Osteocyte (in vitro differentiated cells): ENCODE measurements around the gene STRIP1. TPM values are rescaled to one million over a fixed set of nuclear protein-coding genes. Genes with fewer than 3 reads are reported as not detected.

Source experiments
- DNase-seq: peaks from one replicate; pipeline ENCODE4 v3.0.0; 2021; ENCODE audit warnings: mixed read lengths; ENCODE audit not compliant: unreplicated experiment; ENCODE audit errors: extremely low spot score
- H3K27ac Mint-ChIP-seq: one replicate; pipeline ENCODE4 v1.8.0; 2021; ENCODE audit warnings: mild to moderate bottlenecking, mixed read lengths; ENCODE audit not compliant: unreplicated experiment
- H3K27me3 Mint-ChIP-seq: one replicate; pipeline ENCODE4 v1.8.0; 2021; ENCODE audit warnings: mixed read lengths; ENCODE audit not compliant: unreplicated experiment
- H3K36me3 Mint-ChIP-seq: one replicate; pipeline ENCODE4 v1.8.0; 2021; ENCODE audit warnings: mixed read lengths; ENCODE audit not compliant: unreplicated experiment
- H3K4me1 Mint-ChIP-seq: one replicate; pipeline ENCODE4 v1.8.0; 2021; ENCODE audit warnings: mixed read lengths; ENCODE audit not compliant: unreplicated experiment
- H3K4me3 Mint-ChIP-seq: one replicate; pipeline ENCODE4 v1.8.0; 2021; ENCODE audit warnings: mild to moderate bottlenecking, moderate library complexity, mixed read lengths; ENCODE audit not compliant: unreplicated experiment
- H3K9me3 Mint-ChIP-seq: one replicate; pipeline ENCODE4 v1.8.0; 2021; ENCODE audit warnings: mixed read lengths; ENCODE audit not compliant: unreplicated experiment
- total RNA-seq: library from RNA; stranded (reverse); gene quantifications from 2 replicates; pipeline ENCODE4 v1.2.1, GENCODE V29; 2021
- TF ChIP-seq, protein P1 (sequence below): fragments of 200-600 bp; sonication (generic); IDR thresholded peaks from 2 replicates; pipeline ENCODE4 v1.5.0; 2021; ENCODE audit warnings: antibody characterized with exemption, mild to moderate bottlenecking, moderate library complexity

The STRIP1 gene
- total RNA-seq, 1 donor from 2014 or later, result 55.7 TPM

DNA sequence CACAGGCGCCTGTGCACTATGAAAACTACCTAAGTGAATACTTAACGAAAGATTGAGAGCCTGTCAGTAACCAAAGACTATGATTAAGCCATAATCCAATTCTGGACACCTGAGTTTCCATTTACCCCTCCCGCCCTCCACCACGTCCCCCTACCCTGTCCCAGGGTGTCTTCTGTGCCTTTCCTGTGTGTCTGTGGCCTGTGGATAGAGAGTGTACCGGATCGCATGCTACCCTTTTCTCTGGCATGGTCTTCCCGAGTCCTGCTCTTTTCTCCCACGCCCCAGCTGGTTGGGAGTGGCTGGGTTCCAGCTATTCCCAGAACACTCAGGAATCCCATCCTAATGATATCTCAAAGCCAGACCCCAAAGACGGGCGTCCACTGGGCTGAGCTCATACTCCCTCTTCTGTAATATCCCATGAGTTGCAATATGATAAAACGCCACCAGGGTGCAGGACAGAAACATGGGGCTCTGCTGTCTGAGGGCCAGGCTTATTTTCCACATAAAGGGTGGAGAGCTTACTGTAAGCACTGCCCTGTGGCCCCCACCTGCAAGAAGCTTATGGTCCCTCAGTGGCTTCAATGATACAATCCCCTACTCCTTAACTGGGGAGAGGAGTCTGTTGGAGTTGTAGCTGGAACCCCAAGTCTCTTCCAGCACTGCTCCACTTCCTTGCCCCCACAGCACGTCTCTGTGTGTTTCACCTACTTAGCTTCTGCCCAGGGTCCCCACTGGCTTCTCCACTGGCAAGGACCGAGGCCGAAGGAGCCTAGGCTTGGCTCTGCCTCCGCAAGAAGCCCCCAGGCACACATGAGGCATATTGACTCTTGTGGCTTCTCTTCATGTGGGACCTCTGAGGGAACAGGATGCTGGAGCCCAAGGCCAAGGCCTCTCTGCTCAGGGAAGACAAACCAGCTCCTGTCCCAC lies 53.7 kb downstream of the STRIP1 start:
- Mint-ChIP-seq H3K36me3 (no peaks in the 10 kb centered on the region), H3K9me3 (no peaks in the 10 kb centered on the region), H3K27me3 (peaks cover 54% of the 10 kb centered on the region), H3K4me3 (no peak overlapping the region), H3K4me1 (peaks cover 34% of the 10 kb centered on the region), H3K27ac (no peak overlapping the region)
- TF ChIP-seq, protein P1, sequence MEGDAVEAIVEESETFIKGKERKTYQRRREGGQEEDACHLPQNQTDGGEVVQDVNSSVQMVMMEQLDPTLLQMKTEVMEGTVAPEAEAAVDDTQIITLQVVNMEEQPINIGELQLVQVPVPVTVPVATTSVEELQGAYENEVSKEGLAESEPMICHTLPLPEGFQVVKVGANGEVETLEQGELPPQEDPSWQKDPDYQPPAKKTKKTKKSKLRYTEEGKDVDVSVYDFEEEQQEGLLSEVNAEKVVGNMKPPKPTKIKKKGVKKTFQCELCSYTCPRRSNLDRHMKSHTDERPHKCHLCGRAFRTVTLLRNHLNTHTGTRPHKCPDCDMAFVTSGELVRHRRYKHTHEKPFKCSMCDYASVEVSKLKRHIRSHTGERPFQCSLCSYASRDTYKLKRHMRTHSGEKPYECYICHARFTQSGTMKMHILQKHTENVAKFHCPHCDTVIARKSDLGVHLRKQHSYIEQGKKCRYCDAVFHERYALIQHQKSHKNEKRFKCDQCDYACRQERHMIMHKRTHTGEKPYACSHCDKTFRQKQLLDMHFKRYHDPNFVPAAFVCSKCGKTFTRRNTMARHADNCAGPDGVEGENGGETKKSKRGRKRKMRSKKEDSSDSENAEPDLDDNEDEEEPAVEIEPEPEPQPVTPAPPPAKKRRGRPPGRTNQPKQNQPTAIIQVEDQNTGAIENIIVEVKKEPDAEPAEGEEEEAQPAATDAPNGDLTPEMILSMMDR, result peak; percentile 67
- DNase-seq, result no peak

DNA sequence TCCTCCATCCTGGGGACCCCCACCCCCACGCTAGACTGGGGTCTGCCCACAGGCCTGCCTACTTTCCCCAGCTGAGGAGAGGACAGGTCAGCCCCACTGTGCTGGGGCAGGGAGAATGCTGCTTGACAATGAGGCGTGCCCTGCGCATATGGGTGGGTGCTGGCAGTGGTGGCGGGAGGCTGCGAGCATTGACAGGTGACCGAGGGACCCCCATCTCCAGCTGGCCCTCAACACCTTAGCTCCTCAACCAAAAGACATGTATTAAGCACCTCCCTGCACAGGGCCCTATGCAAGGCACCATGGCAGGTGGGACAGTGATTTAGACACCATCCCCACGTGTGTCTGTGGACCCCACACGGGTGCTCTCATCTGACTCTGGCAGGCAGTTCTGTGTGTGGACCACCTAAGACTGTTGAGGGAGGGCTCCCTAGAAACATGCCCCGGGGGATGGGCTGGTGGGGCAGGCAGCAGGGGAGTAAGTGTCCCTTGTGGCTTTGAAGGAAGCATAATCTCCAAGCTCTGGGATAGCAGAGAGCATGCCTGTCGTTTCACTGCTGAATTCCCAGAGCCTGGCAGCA lies 54.4 kb downstream of the STRIP1 start:
- Mint-ChIP-seq H3K36me3 (no peaks in the 10 kb centered on the region), H3K4me3 (no peak overlapping the region), H3K27me3 (peaks cover 50% of the 10 kb centered on the region), H3K27ac (no peak overlapping the region), H3K4me1 (peaks cover 29% of the 10 kb centered on the region), H3K9me3 (no peaks in the 10 kb centered on the region)
- no peak for DNase-seq
- TF ChIP-seq, protein P1, result no peak

DNA sequence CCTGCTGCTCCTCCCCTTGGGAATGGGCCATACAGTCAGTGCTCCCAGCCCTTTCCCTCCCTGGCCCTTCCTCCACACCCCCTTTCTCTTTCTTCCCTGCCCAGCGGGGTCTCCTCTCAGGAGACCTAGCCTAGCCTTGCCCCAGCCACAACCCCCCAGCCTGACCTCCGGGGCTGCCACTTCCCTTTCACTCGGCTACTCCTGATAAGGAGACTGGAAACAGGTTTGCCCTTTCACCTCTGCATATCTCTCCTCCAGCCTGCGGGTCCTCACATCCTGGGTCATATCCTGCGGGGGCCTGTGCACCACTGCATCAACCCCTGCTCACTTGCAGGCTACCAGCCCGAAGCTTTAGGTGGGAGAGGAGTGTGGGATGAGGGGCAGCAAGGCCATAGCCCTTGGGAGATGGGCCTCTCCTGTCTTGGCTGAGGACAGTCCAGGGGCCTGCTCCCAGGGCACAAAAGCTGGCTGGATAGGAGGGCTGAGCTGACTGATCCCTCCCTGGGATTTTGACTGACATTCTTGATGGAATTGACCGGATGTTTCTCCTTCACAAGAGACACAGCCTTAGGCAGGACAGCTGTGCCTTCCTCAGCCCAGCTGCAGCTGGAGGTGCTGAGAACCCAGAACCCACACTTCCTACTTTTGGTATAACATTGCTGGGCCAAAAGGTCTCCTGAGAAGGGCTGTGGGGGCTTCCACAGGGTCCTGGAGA lies 55.3 kb downstream of the STRIP1 start:
- Mint-ChIP-seq H3K27me3 (peaks cover 49% of the 10 kb centered on the region), H3K4me3 (no peak overlapping the region), H3K36me3 (no peaks in the 10 kb centered on the region), H3K27ac (peak overlapping the region; percentile 48), H3K4me1 (peaks cover 27% of the 10 kb centered on the region), H3K9me3 (no peaks in the 10 kb centered on the region)
- DNase-seq, result no peak
- TF ChIP-seq, protein P1, result no peak

DNA sequence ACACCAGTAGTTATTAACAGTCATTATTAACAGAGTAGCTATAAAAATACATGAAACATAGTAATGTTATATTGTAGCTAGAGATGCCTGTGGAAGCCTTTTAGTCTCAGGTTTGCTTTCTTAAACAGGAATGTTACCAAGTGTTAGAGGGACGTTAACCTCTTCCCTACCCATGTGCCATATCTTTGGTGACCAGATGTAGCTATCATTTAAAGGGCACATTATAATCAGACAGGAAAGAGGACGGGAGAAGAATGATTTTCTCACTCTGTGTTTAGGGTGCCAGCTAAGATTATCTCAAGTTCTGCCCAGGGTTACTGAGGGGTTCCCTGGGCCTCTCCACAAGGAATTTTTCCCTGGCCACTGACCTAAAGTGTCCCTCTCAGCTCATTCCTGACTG lies 57.0 kb downstream of the STRIP1 start:
- H3K27ac Mint-ChIP-seq, result no peak overlapping the region
- no peak for DNase-seq
- peaks cover 25% of the 10 kb centered on the region for H3K4me1 Mint-ChIP-seq
- H3K27me3 Mint-ChIP-seq, result peaks cover 36% of the 10 kb centered on the region
- H3K9me3 Mint-ChIP-seq, result no peaks in the 10 kb centered on the region
- no peaks in the 10 kb centered on the region for H3K36me3 Mint-ChIP-seq
- TF ChIP-seq, protein P1, result no peak
- no peak overlapping the region for H3K4me3 Mint-ChIP-seq

DNA sequence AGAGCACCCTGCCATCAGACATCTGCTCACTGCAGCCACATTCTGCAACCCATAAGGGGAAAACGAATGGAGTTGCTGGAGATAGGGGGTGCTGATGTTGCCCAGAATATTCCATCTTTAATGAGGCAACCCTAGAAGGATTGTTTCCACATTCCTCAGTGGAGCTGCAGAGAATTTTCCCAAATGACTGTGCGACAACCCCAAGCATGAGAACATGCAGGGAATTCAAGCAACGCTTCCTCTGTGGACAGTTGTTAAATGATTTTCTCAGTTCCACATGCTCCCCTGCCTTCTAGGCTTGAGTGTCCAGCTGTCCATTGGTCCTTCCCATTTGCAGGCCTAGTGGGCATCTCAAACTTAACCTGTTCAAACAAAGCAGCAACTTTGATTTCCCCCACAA lies 57.4 kb downstream of the STRIP1 start:
- H3K9me3 Mint-ChIP-seq, result no peaks in the 10 kb centered on the region
- TF ChIP-seq, protein P1, result no peak
- no peak for DNase-seq
- no peak overlapping the region for H3K4me3 Mint-ChIP-seq
- peaks cover 24% of the 10 kb centered on the region for H3K4me1 Mint-ChIP-seq
- no peak overlapping the region for H3K27ac Mint-ChIP-seq
- no peaks in the 10 kb centered on the region for H3K36me3 Mint-ChIP-seq
- H3K27me3 Mint-ChIP-seq, result peaks cover 32% of the 10 kb centered on the region
